Ovary (tissue), 3 donors: Measurements from ENCODE around the gene CCDC74A.
"Not testable (repeated sequence)": the region's sequence is repeated elsewhere in the genome, so short reads cannot be mapped to it uniquely, and the experiment has no call there.

Source experiments
- POLR2A ChIP-seq: fragments of 450-650 bp; IDR thresholded peaks from one replicate; pipeline ENCODE4 v1.6.1; 2017; ENCODE audit warnings: antibody characterized with exemption, mild to moderate bottlenecking, moderate library complexity
- TF ChIP-seq, protein P1 (sequence below), 3 donors: fragments of 450-650 bp in 2 of 3; fragments of 200-600 bp in 1 of 3; IDR thresholded peaks; one replicate each; pipeline versions ENCODE4 v1.5.1 to v1.8.0; 2016 to 2022; ENCODE audit warnings: antibody characterized with exemption in 3 of 3, mild to moderate bottlenecking in 1 of 3
- donor health status: DM: no; HTN: no; CAD: no.

DNA sequence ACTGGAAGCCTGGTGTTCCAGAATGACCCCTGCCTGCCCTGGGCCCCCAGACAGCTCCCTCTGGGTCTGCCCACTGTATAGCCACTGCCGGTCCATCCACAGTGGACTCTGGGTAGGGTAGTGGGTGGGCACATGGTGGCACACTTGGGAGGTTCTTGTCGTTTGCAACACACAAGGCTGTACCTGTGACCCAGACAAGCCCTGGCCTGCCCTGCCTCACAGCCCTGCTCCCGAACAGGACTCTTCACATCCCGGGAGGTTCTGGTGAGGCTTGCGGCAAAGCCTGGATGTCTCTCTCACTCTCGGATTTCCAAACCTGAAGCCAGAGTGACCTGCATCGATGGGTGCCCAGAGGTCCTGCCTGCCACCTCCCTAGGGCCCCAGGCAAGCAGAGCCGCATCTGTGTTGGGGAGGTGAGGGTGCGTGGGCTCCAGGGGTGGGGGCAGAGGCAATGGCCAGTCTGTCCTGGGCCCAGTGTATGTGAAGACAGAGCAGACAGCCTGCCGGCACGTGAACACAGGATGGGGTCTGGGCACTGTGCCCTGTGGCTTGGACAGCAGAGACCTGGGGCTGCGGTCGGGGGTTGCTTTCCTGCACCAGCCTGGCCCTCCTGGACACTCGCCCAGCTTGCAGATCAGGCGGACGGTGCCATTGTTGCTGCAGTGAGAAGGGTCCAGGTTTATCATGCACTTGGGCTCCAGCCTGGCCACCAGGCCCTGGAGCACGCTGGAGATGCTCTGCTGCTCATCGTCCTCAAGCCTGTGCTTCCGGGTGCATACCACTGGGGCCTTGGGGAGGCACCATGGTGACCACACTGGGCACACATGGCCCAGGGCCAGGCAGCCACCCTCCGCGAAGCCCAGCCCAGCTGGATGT is 8.5 kb downstream of the CCDC74A start:
- not testable (repeated sequence) for TF ChIP-seq POLR2A
- TF ChIP-seq, protein P1, sequence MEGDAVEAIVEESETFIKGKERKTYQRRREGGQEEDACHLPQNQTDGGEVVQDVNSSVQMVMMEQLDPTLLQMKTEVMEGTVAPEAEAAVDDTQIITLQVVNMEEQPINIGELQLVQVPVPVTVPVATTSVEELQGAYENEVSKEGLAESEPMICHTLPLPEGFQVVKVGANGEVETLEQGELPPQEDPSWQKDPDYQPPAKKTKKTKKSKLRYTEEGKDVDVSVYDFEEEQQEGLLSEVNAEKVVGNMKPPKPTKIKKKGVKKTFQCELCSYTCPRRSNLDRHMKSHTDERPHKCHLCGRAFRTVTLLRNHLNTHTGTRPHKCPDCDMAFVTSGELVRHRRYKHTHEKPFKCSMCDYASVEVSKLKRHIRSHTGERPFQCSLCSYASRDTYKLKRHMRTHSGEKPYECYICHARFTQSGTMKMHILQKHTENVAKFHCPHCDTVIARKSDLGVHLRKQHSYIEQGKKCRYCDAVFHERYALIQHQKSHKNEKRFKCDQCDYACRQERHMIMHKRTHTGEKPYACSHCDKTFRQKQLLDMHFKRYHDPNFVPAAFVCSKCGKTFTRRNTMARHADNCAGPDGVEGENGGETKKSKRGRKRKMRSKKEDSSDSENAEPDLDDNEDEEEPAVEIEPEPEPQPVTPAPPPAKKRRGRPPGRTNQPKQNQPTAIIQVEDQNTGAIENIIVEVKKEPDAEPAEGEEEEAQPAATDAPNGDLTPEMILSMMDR (IDR thresholded peaks at IDR 0.05), result not testable (repeated sequence)
